Measurements from ENCODE around the gene ADH1A. TPM values are rescaled to one million over a fixed set of nuclear protein-coding genes. Genes with fewer than 3 reads are reported as not detected.

ADH1A gene
- total and polyA plus RNA-seq, 11 donors = 0.25 to 1.9 TPM; not detected in 9

Other genes with a start within 250 kb of the ADH1A start
- gene ADH5, start 202.2 kb downstream of the ADH1A start, total RNA-seq = 100 to 1,000 TPM; 122 to 246 (median 145) TPM
- gene ADH5, start 202.2 kb downstream of the ADH1A start, polyA plus RNA-seq = 100 to 1,000 TPM; 104 to 135 TPM
- gene ADH4, start 146.7 kb downstream of the ADH1A start, total RNA-seq = not detected
- gene ADH4, start 146.7 kb downstream of the ADH1A start, polyA plus RNA-seq = under 1 TPM in 1 of 2 donors, not detected in 1; 0.12 TPM
- not detected for gene ADH6, start 71.7 kb downstream of the ADH1A start, total RNA-seq
- gene ADH6, start 71.7 kb downstream of the ADH1A start, polyA plus RNA-seq = not detected
- 100 to 1,000 TPM in 3 of 9 donors, 10 to 100 TPM in 5, 1 to 10 TPM in 1; 9.3 to 304 (median 54.1) TPM for gene ADH1B, start 30.4 kb upstream of the ADH1A start, total RNA-seq
- gene ADH1B, start 30.4 kb upstream of the ADH1A start, polyA plus RNA-seq = 10 to 100 TPM; 21.3 to 39.2 TPM
- gene ADH1C, start 61.8 kb upstream of the ADH1A start, total RNA-seq = 10 to 100 TPM in 1 of 9 donors, 1 to 10 TPM in 8; 1.6 to 14.3 (median 2.8) TPM
- gene ADH1C, start 61.8 kb upstream of the ADH1A start, polyA plus RNA-seq = 1 to 10 TPM in 1 of 2 donors, under 1 TPM in 1; 0.64 to 2.8 TPM
- not detected for gene ADH7, start 144.4 kb upstream of the ADH1A start, total RNA-seq
- gene ADH7, start 144.4 kb upstream of the ADH1A start, polyA plus RNA-seq = not detected
- gene C4orf17, start 220.0 kb upstream of the ADH1A start, total RNA-seq = not detected
- not detected for gene C4orf17, start 220.0 kb upstream of the ADH1A start, polyA plus RNA-seq